ENCODE results near the gene SAMD9. TPM values are rescaled to one million over a fixed set of nuclear protein-coding genes. Genes with fewer than 3 reads are reported as not detected.
A peak's percentile ranks its signal among the peaks of the same experiment; 100 is the strongest.

Gene SAMD9
- total RNA-seq, 1 experiment from 2014 or later: 6.0 TPM

DNA sequence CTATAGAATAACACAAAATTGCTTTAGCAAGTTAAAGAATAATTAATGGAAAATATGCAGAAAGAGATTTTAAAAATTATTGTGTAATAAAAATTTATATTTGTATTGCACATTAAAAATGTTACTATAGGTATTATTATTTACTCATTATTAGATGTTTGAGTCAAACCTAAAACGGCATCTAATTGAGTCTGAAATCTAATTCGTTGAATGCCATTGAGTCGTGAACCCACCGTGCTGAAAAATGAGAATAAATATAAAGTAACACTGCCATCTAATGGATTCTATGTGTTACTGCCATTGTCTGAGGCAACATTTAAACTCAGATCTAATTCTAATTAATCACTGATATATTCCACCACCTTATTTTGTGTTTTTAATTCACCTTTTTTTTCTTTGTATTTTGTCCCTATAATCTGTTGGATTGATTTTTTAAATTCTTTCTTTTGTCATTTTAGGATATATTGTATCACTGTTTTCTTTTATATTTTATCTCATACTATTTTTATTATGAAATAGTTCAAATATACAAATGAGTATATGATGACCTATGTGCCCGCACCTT, 62.2 kb downstream of the SAMD9 start:
- DNase-seq (ENCODE audit: low read depth, low spot score) (peak; percentile 22), ATAC-seq (0 out of 2 replicates have a peak, but pooled peaks have one; percentile 56)
- ChIA-PET POLR2A (no interaction called here), CTCF (no interaction called here)
- no peaks in the 10 kb centered on the region for H3K9me3 ChIP-seq (ENCODE audit: control insufficient read depth, insufficient read depth, low read depth, low read length)
- H3K4me3 ChIP-seq (ENCODE audit: low read depth in 2 of 2, low read length in 2 of 2): no peak overlapping the region
- H3K27ac ChIP-seq (ENCODE audit: low read length): peak overlapping the region; percentile 64; the same call in 1 of the 2 replicates
- in situ Hi-C loops (cut with HindIII; ENCODE audit: low pct_unique_long_range_greater_than_20kb, low sequenced_read_pairs): no loop called here
- 0 out of 2 replicates have a peak, but pooled peaks cover 3% of the 10 kb centered on the region for H3K27me3 ChIP-seq (ENCODE audit: control insufficient read depth, insufficient read depth, low read length)
- H3K36me3 ChIP-seq (ENCODE audit: control insufficient read depth, insufficient read depth, low read length): no peaks in the 10 kb centered on the region
- TF ChIP-seq, protein P1, sequence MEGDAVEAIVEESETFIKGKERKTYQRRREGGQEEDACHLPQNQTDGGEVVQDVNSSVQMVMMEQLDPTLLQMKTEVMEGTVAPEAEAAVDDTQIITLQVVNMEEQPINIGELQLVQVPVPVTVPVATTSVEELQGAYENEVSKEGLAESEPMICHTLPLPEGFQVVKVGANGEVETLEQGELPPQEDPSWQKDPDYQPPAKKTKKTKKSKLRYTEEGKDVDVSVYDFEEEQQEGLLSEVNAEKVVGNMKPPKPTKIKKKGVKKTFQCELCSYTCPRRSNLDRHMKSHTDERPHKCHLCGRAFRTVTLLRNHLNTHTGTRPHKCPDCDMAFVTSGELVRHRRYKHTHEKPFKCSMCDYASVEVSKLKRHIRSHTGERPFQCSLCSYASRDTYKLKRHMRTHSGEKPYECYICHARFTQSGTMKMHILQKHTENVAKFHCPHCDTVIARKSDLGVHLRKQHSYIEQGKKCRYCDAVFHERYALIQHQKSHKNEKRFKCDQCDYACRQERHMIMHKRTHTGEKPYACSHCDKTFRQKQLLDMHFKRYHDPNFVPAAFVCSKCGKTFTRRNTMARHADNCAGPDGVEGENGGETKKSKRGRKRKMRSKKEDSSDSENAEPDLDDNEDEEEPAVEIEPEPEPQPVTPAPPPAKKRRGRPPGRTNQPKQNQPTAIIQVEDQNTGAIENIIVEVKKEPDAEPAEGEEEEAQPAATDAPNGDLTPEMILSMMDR (IDR thresholded peaks at IDR 0.05): peak; percentile 75; the same call in 1 of the 2 replicates
- no peak for TF ChIP-seq SIN3A (IDR thresholded peaks at IDR 0.05; ENCODE audit: borderline replicate concordance, insufficient read depth, low read depth, low read length)
- peaks cover 30% of the 10 kb centered on the region for H3K4me1 ChIP-seq (ENCODE audit: control insufficient read depth, insufficient read depth, low read length)
- intact Hi-C loops (cut with micrococcal nuclease; ENCODE audit: unreplicated experiment): loop anchor here (1.0 to 5.0 kb wide), 3 partner anchors 219 to 593 kb away; partner anchors contain the start of gene CDK6
- no TSS peak for BruUV-seq (replicated peaks)

DNA sequence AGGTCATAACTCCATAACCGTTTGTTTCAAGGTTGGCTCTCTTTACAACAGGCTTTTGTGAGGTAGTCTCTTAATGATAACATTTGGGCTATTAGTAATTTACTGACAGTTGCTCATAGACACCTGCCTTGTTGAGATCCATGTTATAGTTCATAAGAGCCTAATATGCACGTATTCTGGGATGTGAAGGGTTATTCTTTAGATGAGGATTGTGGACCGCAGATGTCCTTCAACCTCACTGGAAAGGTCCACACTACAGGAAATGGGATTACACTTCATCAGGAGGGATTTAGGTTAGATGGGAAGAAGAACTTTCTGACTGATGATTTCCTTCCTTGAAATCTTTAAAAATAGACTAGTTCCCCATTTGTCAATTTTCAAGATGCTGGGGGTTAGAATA, 62.8 kb downstream of the SAMD9 start:
- Histone ChIP-seq H3K4me3 (ENCODE audit: low read depth in 2 of 2, low read length in 2 of 2) (no peak overlapping the region), H3K27ac (ENCODE audit: low read length) (peak overlapping the region; percentile 64), H3K9me3 (ENCODE audit: control insufficient read depth, insufficient read depth, low read depth, low read length) (no peaks in the 10 kb centered on the region), H3K36me3 (ENCODE audit: control insufficient read depth, insufficient read depth, low read length) (no peaks in the 10 kb centered on the region), H3K27me3 (ENCODE audit: control insufficient read depth, insufficient read depth, low read length) (0 out of 2 replicates have a peak, but pooled peaks cover 3% of the 10 kb centered on the region), H3K4me1 (ENCODE audit: control insufficient read depth, insufficient read depth, low read length) (peaks cover 30% of the 10 kb centered on the region)
- TF ChIP-seq, protein P1 (IDR thresholded peaks at IDR 0.05): no peak
- TF ChIP-seq, protein P2, sequence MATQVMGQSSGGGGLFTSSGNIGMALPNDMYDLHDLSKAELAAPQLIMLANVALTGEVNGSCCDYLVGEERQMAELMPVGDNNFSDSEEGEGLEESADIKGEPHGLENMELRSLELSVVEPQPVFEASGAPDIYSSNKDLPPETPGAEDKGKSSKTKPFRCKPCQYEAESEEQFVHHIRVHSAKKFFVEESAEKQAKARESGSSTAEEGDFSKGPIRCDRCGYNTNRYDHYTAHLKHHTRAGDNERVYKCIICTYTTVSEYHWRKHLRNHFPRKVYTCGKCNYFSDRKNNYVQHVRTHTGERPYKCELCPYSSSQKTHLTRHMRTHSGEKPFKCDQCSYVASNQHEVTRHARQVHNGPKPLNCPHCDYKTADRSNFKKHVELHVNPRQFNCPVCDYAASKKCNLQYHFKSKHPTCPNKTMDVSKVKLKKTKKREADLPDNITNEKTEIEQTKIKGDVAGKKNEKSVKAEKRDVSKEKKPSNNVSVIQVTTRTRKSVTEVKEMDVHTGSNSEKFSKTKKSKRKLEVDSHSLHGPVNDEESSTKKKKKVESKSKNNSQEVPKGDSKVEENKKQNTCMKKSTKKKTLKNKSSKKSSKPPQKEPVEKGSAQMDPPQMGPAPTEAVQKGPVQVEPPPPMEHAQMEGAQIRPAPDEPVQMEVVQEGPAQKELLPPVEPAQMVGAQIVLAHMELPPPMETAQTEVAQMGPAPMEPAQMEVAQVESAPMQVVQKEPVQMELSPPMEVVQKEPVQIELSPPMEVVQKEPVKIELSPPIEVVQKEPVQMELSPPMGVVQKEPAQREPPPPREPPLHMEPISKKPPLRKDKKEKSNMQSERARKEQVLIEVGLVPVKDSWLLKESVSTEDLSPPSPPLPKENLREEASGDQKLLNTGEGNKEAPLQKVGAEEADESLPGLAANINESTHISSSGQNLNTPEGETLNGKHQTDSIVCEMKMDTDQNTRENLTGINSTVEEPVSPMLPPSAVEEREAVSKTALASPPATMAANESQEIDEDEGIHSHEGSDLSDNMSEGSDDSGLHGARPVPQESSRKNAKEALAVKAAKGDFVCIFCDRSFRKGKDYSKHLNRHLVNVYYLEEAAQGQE (IDR thresholded peaks at IDR 0.05; ENCODE audit: insufficient read depth in 1 of 2, low read depth in 2 of 2, low read length in 1 of 2): no peak
- TF ChIP-seq SIN3A (IDR thresholded peaks at IDR 0.05; ENCODE audit: borderline replicate concordance, insufficient read depth, low read depth, low read length): no peak
- no peak for TF ChIP-seq POLR2AphosphoS5 (IDR thresholded peaks at IDR 0.05; ENCODE audit: low read depth, low read length)
- no peak for TF ChIP-seq TCF7L2 (IDR thresholded peaks at IDR 0.05; ENCODE audit: low read depth, low read length)
- ChIA-PET CTCF (no interaction called here), POLR2A (no interaction called here)
- BruUV-seq (replicated peaks): no TSS peak
- intact Hi-C loops (cut with micrococcal nuclease; ENCODE audit: unreplicated experiment) (loop anchor here (1.0 to 5.0 kb wide), 4 partner anchors 219 to 593 kb away; partner anchors contain the start of gene CDK6), in situ Hi-C loops (cut with HindIII; ENCODE audit: low pct_unique_long_range_greater_than_20kb, low sequenced_read_pairs) (no loop called here)
- DNase-seq (ENCODE audit: low read depth, low spot score) (no peak), ATAC-seq (peak; percentile 60; the same call in 1 of the 2 replicates)

All from Panc1 (cell line).